GM23248 (cell line): ENCODE measurements around the gene SLC25A21. TPM values are rescaled to one million over a fixed set of nuclear protein-coding genes. Genes with fewer than 3 reads are reported as not detected.

ENCODE experiments used
- DNase-seq: peaks from one replicate; pipeline ENCODE4 v3.0.0-alpha.2; 2015
- H2AFZ ChIP-seq: fragments of 200-600 bp; sonication (generic); 2 replicates; pipeline ENCODE4 v1.6.1; 2016; ENCODE audit warnings: antibody characterized with exemption
- H3F3A ChIP-seq: fragments of 200-600 bp; sonication (generic); 2 replicates; pipeline ENCODE4 v1.6.1; 2016; ENCODE audit warnings: mild to moderate bottlenecking, antibody characterized with exemption, mixed run types; ENCODE audit not compliant: insufficient read depth
- H3K27ac ChIP-seq: fragments of 200-600 bp; sonication (generic); 2 replicates; pipeline ENCODE4 v1.5.1; 2016; ENCODE audit warnings: mild to moderate bottlenecking
- H3K27me3 ChIP-seq: fragments of 200-600 bp; sonication (generic); replicated peaks from 2 replicates; pipeline ENCODE4 v1.6.1; 2016; ENCODE audit warnings: mild to moderate bottlenecking; ENCODE audit not compliant: insufficient read depth
- H3K36me3 ChIP-seq: fragments of 200-600 bp; sonication (generic); 2 replicates; pipeline ENCODE4 v1.6.1; 2016; ENCODE audit warnings: low read depth, mild to moderate bottlenecking
- H3K4me1 ChIP-seq: fragments of 200-600 bp; sonication (generic); 2 replicates; pipeline ENCODE4 v1.6.1; 2016; ENCODE audit warnings: mild to moderate bottlenecking; ENCODE audit not compliant: insufficient read depth
- H3K4me2 ChIP-seq: fragments of 200-600 bp; sonication (generic); one replicate; pipeline ENCODE4 v1.6.1; 2016; ENCODE audit warnings: mild to moderate bottlenecking; ENCODE audit not compliant: unreplicated experiment
- H3K4me3 ChIP-seq: fragments of 200-600 bp; sonication (generic); 2 replicates; pipeline ENCODE4 v1.5.1; 2016; ENCODE audit warnings: mild to moderate bottlenecking
- H3K79me2 ChIP-seq: fragments of 200-600 bp; sonication (generic); 2 replicates; pipeline ENCODE4 v1.6.1; 2016; ENCODE audit warnings: mild to moderate bottlenecking; ENCODE audit not compliant: insufficient read depth
- H3K9ac ChIP-seq: fragments of 200-600 bp; sonication (generic); 2 replicates; pipeline ENCODE4 v1.6.1; 2016; ENCODE audit warnings: mild to moderate bottlenecking
- H3K9me2 ChIP-seq: fragments of 200-600 bp; sonication (generic); 2 replicates; pipeline ENCODE4 v1.6.1; 2016; ENCODE audit warnings: mixed run types, mild to moderate bottlenecking, moderate library complexity; ENCODE audit not compliant: insufficient read depth
- H3K9me3 ChIP-seq: fragments of 200-600 bp; sonication (generic); one replicate; pipeline ENCODE4 v1.6.1; 2017; ENCODE audit warnings: low read depth
- H4K20me1 ChIP-seq: fragments of 200-600 bp; sonication (generic); 2 replicates; pipeline ENCODE4 v1.6.0; 2016; ENCODE audit not compliant: insufficient read depth
- EZH2 ChIP-seq: fragments of 200-600 bp; sonication (generic); IDR thresholded peaks from 2 replicates; pipeline ENCODE4 v1.6.1; 2018; ENCODE audit warnings: antibody characterized with exemption, mild to moderate bottlenecking; ENCODE audit not compliant: insufficient read depth, poor library complexity, severe bottlenecking
- EZH2phosphoT487 ChIP-seq: fragments of 200-600 bp; sonication (generic); IDR thresholded peaks from 2 replicates; pipeline ENCODE4 v1.6.1; 2018; ENCODE audit warnings: antibody characterized with exemption, moderate library complexity, mild to moderate bottlenecking, low read depth; ENCODE audit not compliant: insufficient read depth
- WGBS, 2 experiments: methylation state at CpG; one replicate each; pipeline ENCODE4 v1.1.6; 2015 to 2017; ENCODE audit warnings: low lambda C conversion rate in 2 of 2, low coverage in 1 of 2; ENCODE audit errors: missing lambda C conversion rate in 2 of 2; 5-methylcytosine and 5-hydroxymethylcytosine counted together
- in situ Hi-C: fragments of 300-500 bp; cut with MboI; formaldehyde crosslinking; loops from 2 replicates; pipeline ENCODE4 v1.15.0; 2020
- polyA plus RNA-seq: library from polyadenylated mRNA; unstranded; fragments of >200 nt; fragmentation: Nextera tagmentation; extraction: Ambion mirVana; gene quantifications from 2 replicates; pipeline ENCODE4 v1.2.1, GENCODE V29; 2016
- total RNA-seq: library from RNA; depleted of rRNA; stranded (reverse); fragments of >200 nt; shearing (Covaris generic); gene quantifications from 2 replicates; pipeline ENCODE4 v1.2.3, GENCODE V29; 2014

Gene SLC25A21
- total and polyA plus RNA-seq, 2 experiments from 2014 or later: 0.26 TPM; not detected in 1

DNA sequence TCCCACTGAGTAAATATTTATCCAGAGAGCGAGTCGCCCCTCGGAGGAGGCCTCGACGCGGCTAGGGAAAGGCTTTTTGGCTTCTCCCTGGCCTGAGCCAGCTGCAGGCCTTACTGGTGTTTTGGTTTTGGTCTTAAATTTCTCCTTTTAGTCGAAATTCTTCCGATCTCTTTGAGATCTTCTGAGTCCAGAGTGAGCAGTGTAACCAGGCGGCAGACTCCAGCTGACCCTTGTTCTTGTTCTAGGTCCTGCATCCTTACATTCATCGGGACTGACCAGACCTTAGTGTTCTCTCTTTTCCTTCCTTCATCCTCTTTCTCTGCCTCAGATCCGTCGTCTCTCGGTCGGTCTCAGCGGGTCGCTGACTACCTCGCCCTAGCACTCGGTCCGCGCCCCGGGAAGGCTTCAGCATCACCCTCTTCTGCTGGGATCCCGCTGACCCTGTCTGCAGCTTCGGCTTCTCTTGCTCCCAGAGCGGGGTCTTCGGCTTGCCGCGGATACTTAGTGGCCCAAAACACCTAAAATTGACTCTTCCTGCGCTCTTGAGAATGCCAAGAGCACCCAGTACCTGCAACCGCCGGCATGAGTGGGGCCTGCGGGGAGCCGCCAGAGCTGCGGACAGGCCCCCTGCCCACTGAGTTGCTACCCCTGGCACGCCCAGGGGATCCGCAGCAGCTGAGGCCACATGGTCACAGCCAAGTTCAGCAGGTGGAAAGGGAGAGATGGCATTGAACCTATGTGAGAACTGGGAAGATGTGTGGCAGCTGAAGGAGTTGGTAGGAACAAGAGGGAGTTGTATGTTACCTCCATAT is 513.2 kb downstream of the SLC25A21 start:
- in situ Hi-C loops: loop anchor here (10.0 to 25.0 kb wide), 2 partner anchors 278 to 486 kb away; no protein-coding TSS in a partner anchor
- WGBS, 2 experiments: 40 to 46% methylated on average over 35 of the region's 35 CpGs
- no peaks in the 10 kb centered on the region; the same call in 1 of the 2 replicates for H3F3A ChIP-seq

DNA sequence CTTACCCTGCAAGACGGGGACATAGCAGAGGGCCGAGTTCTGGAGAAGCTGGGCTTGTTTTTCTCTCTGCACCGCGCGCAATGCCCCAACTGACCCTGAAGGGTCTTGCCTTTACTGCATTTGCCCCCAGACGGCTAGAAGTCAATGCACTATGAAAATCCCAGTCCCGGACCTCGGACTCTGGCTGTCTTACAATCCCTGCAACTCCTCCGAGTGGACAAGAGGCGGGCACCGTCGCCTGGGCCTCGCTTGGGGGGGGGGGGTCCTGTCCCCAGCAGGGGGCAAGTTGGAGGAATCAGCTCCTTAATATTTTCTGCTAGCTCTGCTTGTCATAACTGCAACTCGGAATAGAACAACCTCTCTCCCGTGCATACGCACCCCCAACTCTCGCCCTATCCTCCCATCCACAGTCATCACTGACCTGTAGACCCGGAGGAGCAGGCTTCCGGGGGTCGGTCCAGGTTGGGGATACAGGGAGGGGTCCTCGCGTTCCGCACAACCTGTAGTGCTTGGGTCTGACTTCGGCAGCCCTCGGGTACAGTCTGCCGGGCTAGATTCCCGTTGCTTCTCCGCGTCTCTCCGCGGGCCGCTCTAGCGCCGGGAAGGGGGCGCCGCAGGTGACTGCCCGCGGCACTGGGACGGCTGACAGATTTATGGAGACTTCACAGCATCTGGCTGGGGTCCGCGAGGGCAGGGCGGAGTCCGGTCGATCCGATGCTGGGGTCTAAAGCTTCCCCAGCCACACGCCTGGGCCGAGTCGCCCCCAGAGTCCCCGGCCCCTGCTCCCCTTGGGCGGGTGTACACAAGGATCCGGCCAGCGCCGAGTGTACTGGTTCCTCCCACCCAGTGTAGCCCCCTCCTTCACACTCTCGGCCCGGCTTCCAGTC is 514.0 kb downstream of the SLC25A21 start:
- no peaks in the 10 kb centered on the region for H3K36me3 ChIP-seq
- WGBS, 2 experiments: 20 to 24% methylated on average over 31 to 55 of the region's 55 CpGs
- no peaks in the 10 kb centered on the region for H3K9me2 ChIP-seq
- no peak overlapping the region for H3K9ac ChIP-seq
- TF ChIP-seq EZH2 (no peak), EZH2phosphoT487 (no peak)
- 0 out of 2 replicates have a peak overlapping the region, but pooled peaks have one; percentile 11 for H2AFZ ChIP-seq
- H3K4me2 ChIP-seq: no peak overlapping the region
- no peaks in the 10 kb centered on the region for H4K20me1 ChIP-seq
- no peak overlapping the region for H3K27ac ChIP-seq
- DNase-seq: peak; percentile 7
- no peaks in the 10 kb centered on the region for H3F3A ChIP-seq
- in situ Hi-C loops: loop anchor here (10.0 to 25.0 kb wide), 2 partner anchors 279 to 486 kb away; no protein-coding TSS in a partner anchor
- no peaks in the 10 kb centered on the region for H3K79me2 ChIP-seq
- H3K4me1 ChIP-seq: no peaks in the 10 kb centered on the region
- peaks cover 83% of the 10 kb centered on the region for H3K27me3 ChIP-seq
- H3K9me3 ChIP-seq: no peaks in the 10 kb centered on the region
- H3K4me3 ChIP-seq: no peak overlapping the region

More for the DNA sequence above, 513.2 kb downstream of the SLC25A21 start:
- TF ChIP-seq EZH2: no peak
- TF ChIP-seq EZH2phosphoT487: no peak
- no peaks in the 10 kb centered on the region; the same call in 1 of the 2 replicates for H3K4me1 ChIP-seq
- H2AFZ ChIP-seq: no peak overlapping the region
- H3K79me2 ChIP-seq: no peaks in the 10 kb centered on the region
- peaks cover 80% of the 10 kb centered on the region for H3K27me3 ChIP-seq
- no peaks in the 10 kb centered on the region for H3K36me3 ChIP-seq
- H3K9me3 ChIP-seq: no peaks in the 10 kb centered on the region
- no peak overlapping the region for H3K27ac ChIP-seq
- no peak overlapping the region for H3K4me2 ChIP-seq
- no peak for DNase-seq
- H3K9me2 ChIP-seq: no peaks in the 10 kb centered on the region
- H4K20me1 ChIP-seq: no peaks in the 10 kb centered on the region
- H3K9ac ChIP-seq: no peak overlapping the region
- H3K4me3 ChIP-seq: no peak overlapping the region

DNA sequence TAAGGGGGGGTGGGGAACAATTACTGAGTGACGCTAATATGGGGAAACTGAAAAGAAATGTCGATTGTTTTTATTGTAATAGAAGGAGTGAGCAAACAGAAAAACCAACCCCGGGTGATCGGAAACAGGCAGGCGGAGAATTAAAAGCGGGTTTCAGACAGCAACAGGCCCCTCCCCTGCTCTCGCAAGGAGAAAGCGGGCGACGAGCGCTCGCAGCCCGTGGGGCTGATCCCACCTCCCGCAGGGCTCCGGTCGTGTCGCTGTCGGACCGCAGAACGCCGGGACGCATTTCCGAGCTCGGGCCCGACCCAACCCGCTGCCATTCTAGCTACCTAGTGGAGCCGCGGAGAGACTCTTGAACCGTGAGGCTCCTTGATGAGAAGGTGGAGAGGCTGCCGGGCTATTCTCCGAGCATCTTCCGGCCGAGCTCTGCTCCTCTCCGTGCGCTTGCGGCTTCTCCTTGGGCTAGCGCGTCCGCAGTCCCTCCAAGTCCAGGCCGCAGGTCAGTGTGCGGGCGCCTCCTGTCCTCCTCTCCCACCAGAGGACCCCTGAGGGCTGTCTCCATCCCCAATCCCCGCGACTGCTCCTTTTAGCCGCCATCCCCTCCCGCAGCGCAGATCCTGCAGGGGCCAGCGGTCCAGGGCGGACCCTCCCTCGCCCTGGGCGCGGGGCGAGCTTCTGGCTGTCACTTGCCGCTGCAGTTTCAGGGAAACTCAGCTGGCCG is 514.8 kb downstream of the SLC25A21 start:
- Histone ChIP-seq H4K20me1 (no peaks in the 10 kb centered on the region), H3K9ac (no peak overlapping the region), H3K27ac (no peak overlapping the region), H3K27me3 (peaks cover 85% of the 10 kb centered on the region), H2AFZ (peak overlapping the region; percentile 11; the same call in 1 of the 2 replicates), H3K4me2 (peak overlapping the region; percentile 13), H3K4me1 (no peaks in the 10 kb centered on the region), H3K9me2 (no peaks in the 10 kb centered on the region), H3F3A (no peaks in the 10 kb centered on the region), H3K79me2 (no peaks in the 10 kb centered on the region), H3K4me3 (peak overlapping the region; percentile 50), H3K9me3 (no peaks in the 10 kb centered on the region), H3K36me3 (no peaks in the 10 kb centered on the region)
- in situ Hi-C loops: loop anchor here (10.0 to 25.0 kb wide), 2 partner anchors 280 to 487 kb away; no protein-coding TSS in a partner anchor
- 4 to 7% methylated on average over 45 to 51 of the region's 55 CpGs for WGBS, 2 experiments
- TF ChIP-seq EZH2 (peak; percentile 89), EZH2phosphoT487 (peak; percentile 88; the same call in 1 of the 2 replicates)
- peak; percentile 42 for DNase-seq
